Esophagus (tissue), 2 donors: ENCODE measurements around the gene MSH4. TPM values are rescaled to one million over a fixed set of nuclear protein-coding genes. Genes with fewer than 3 reads are reported as not detected.
A peak's percentile ranks its signal among the peaks of the same experiment; 100 is the strongest.
"Not testable (repeated sequence)": the region's sequence is repeated elsewhere in the genome, so short reads cannot be mapped to it uniquely, and the experiment has no call there.

Source experiments
- H3K27ac ChIP-seq, 2 donors: one replicate each; pipeline ENCODE4 v1.5.1; 2013; ENCODE audit warnings: low read depth in 2 of 2, mild to moderate bottlenecking in 2 of 2, inconsistent platforms in 1 of 2, low read length in 1 of 2, moderate library complexity in 1 of 2
- H3K27me3 ChIP-seq, 2 donors: one replicate each; pipeline ENCODE4 v1.6.1; 2013; ENCODE audit warnings: low read length in 2 of 2, control low read depth in 1 of 2, mild to moderate bottlenecking in 1 of 2; ENCODE audit not compliant: insufficient read depth in 2 of 2, control insufficient read depth in 1 of 2
- H3K36me3 ChIP-seq, 2 donors: one replicate each; pipeline ENCODE4 v1.6.1; 2013; ENCODE audit warnings: low read length in 1 of 2; ENCODE audit not compliant: control insufficient read depth in 2 of 2, insufficient read depth in 2 of 2
- H3K4me1 ChIP-seq, 2 donors: one replicate each; pipeline ENCODE4 v1.6.1; 2013; ENCODE audit warnings: low read length in 1 of 2; ENCODE audit not compliant: control insufficient read depth in 2 of 2, insufficient read depth in 2 of 2
- H3K4me3 ChIP-seq, 2 donors: one replicate each; pipeline ENCODE4 v1.5.1; 2013; ENCODE audit warnings: low read length in 2 of 2, mild to moderate bottlenecking in 2 of 2, low read depth in 1 of 2, moderate library complexity in 1 of 2
- H3K9me3 ChIP-seq, 2 donors: one replicate each; pipeline ENCODE4 v1.6.1; 2013; ENCODE audit warnings: mild to moderate bottlenecking in 2 of 2, low read depth in 1 of 2, low read length in 1 of 2, moderate library complexity in 1 of 2; ENCODE audit not compliant: control insufficient read depth in 2 of 2, insufficient read depth in 1 of 2
- WGBS, 2 donors: extraction: QIAGEN DNeasy Blood & Tissue Kit; methylation state at CpG; one replicate each; pipeline ENCODE4 v1.1.7; 2013; 5-methylcytosine and 5-hydroxymethylcytosine counted together
- polyA plus RNA-seq, 2 donors: library from polyadenylated mRNA; stranded (reverse); fragments of 200-250 nt; gene quantifications; one replicate each; pipeline ENCODE4 v1.2.3, GENCODE V29; 2013
- donor health status: healthy with polysubstance abuse.
- donor health status: Bipolar disorder and iron deficiency.

MSH4 gene
- polyA plus RNA-seq, 2 donors = 0.05 to 0.16 TPM

GRCh38 chr1:75778694-75779093 is 18.0 kb upstream of the MSH4 start:
- not testable (repeated sequence) for H3K9me3 ChIP-seq
- 90 to 94% methylated on average over 5 of the region's 5 CpGs for WGBS, 2 donors

GRCh38 chr1:75780183-75780582 is 16.5 kb upstream of the MSH4 start:
- 71 to 78% methylated on average over 4 of the region's 4 CpGs for WGBS, 2 donors
- not testable (repeated sequence) for H3K4me1 ChIP-seq, H3K36me3 ChIP-seq, H3K27ac ChIP-seq, H3K9me3 ChIP-seq, H3K4me3 ChIP-seq, H3K27me3 ChIP-seq

More at GRCh38 chr1:75778694-75779093, 18.0 kb upstream of the MSH4 start:
- not testable (repeated sequence) for H3K27ac ChIP-seq, H3K36me3 ChIP-seq, H3K4me3 ChIP-seq, H3K4me1 ChIP-seq, H3K27me3 ChIP-seq

GRCh38 chr1:75783920-75784319 is 12.8 kb upstream of the MSH4 start:
- H3K4me1 ChIP-seq, H3K4me3 ChIP-seq, H3K27me3 ChIP-seq, H3K27ac ChIP-seq, H3K36me3 ChIP-seq, H3K9me3 ChIP-seq: not testable (repeated sequence)
- WGBS, 2 donors = 91 to 95% methylated on average over 4 of the region's 4 CpGs

GRCh38 chr1:75785320-75785982 is 11.2 kb upstream of the MSH4 start:
- Histone ChIP-seq H3K9me3 (no peaks in the 10 kb centered on the region), H3K36me3 (no peaks in the 10 kb centered on the region), H3K27me3 (no peaks in the 10 kb centered on the region), H3K27ac (peak overlapping the region; percentile 63 to 81), H3K4me3 (peak overlapping the region; percentile 84 to 97), H3K4me1 (peaks cover 0 to 2% of the 10 kb centered on the region in 2 donors)
- WGBS, 2 donors = 12 to 13% methylated on average over 9 of the region's 9 CpGs

- no peaks in the 10 kb centered on the region for H3K27me3 ChIP-seq
- peaks cover 0 to 2% of the 10 kb centered on the region in 2 donors for H3K4me1 ChIP-seq
- no peaks in the 10 kb centered on the region for H3K36me3 ChIP-seq
- peak within 1 kb of the TSS; percentile 84 to 97 for H3K4me3 ChIP-seq
- WGBS, 2 donors = 0% methylated on average over 28 of the region's 28 CpGs
- H3K9me3 ChIP-seq = no peaks in the 10 kb centered on the region
- peak within 1 kb of the TSS; percentile 88 to 89 for H3K27ac ChIP-seq
These were observed 10.5 kb upstream of the MSH4 start, which contains the start of gene RABGGTB for GRCh38 chr1:75785983-75786853. RABGGTB (plus strand) TSS chr1:75786256; CDS start chr1:75786272, 16 bp downstream.

- H3K4me1 ChIP-seq = peaks cover 0 to 2% of the 10 kb centered on the region in 2 donors
- peaks cover 0 to under 1% of the 10 kb centered on the region in 2 donors for H3K36me3 ChIP-seq
- H3K27ac ChIP-seq = no peak overlapping the region
- peak overlapping the region; percentile 35 to 97 for H3K4me3 ChIP-seq
- WGBS, 2 donors = 1 to 2% methylated on average over 10 of the region's 10 CpGs
- no peaks in the 10 kb centered on the region for H3K27me3 ChIP-seq
- H3K9me3 ChIP-seq = no peaks in the 10 kb centered on the region
These were observed 9.7 kb upstream of the MSH4 start for GRCh38 chr1:75786901-75787493.

GRCh38 chr1:75787524-75787923 is 9.2 kb upstream of the MSH4 start:
- H3K4me3 ChIP-seq = peak overlapping the region; percentile 36 to 97
- H3K36me3 ChIP-seq = peaks cover 0 to 2% of the 10 kb centered on the region in 2 donors
- WGBS, 2 donors = 6 to 16% methylated on average over 4 of the region's 4 CpGs
- no peaks in the 10 kb centered on the region for H3K9me3 ChIP-seq
- peak overlapping the region in 1 of 2 donors; percentile 28 for H3K27ac ChIP-seq
- H3K27me3 ChIP-seq = no peaks in the 10 kb centered on the region
- H3K4me1 ChIP-seq = peaks cover 0 to 2% of the 10 kb centered on the region in 2 donors

- H3K9me3 ChIP-seq = no peaks in the 10 kb centered on the region
- peaks cover 0 to 2% of the 10 kb centered on the region in 2 donors for H3K4me1 ChIP-seq
- H3K4me3 ChIP-seq = no peak overlapping the region
- no peaks in the 10 kb centered on the region for H3K27me3 ChIP-seq
- H3K27ac ChIP-seq = no peak overlapping the region
- peaks cover 2 to 11% of the 10 kb centered on the region in 2 donors for H3K36me3 ChIP-seq
These were observed 6.7 kb upstream of the MSH4 start for GRCh38 chr1:75789988-75790387.

GRCh38 chr1:75791022-75791421 is 5.7 kb upstream of the MSH4 start:
- Histone ChIP-seq H3K4me1 (peaks cover 0 to 2% of the 10 kb centered on the region in 2 donors), H3K27me3 (no peaks in the 10 kb centered on the region), H3K27ac (peak overlapping the region in 1 of 2 donors; percentile 24), H3K4me3 (peak overlapping the region in 1 of 2 donors; percentile 15), H3K9me3 (no peaks in the 10 kb centered on the region), H3K36me3 (peaks cover 2 to 18% of the 10 kb centered on the region in 2 donors)
- 37 to 48% methylated on average over 1 of the region's 1 CpG for WGBS, 2 donors
